Left kidney (tissue), 1 donor: ENCODE data around the gene CCDC196. TPM values are rescaled to one million over a fixed set of nuclear protein-coding genes. Genes with fewer than 3 reads are reported as not detected.

Experiments used
- polyA plus RNA-seq: library from polyadenylated mRNA; unstranded; fragments of 120-200 nt; gene quantifications from one replicate; pipeline ENCODE4 v1.2.1, GENCODE V29; 2013; ENCODE audit not compliant: insufficient read length

The CCDC196 gene
- polyA plus RNA-seq, 1 donor = 0.38 TPM

Other genes starting within 250 kb of the CCDC196 start
- gene GPHN, start 21.8 kb downstream of the CCDC196 start, polyA plus RNA-seq = 78.2 TPM